Stimulated activated CD4-positive, alpha-beta T cell treated with anti-CD3 and anti-CD28 coated beads, Interleukin-4, amount 100 ng/mL, for 24 hours (primary cell): ENCODE data around the gene MOGAT1.
"Not testable (repeated sequence)": the region's sequence is repeated elsewhere in the genome, so short reads cannot be mapped to it uniquely, and the experiment has no call there.

Experiments
- DNase-seq: peaks from one replicate; pipeline ENCODE4 v3.0.0-alpha.2; 2020

MOGAT1 gene

GRCh38 chr2:222711315-222711940, 40.0 kb downstream of the MOGAT1 start:
- no peak for DNase-seq

- DNase-seq, result no peak
Measured at GRCh38 chr2:222713002-222713401, 41.5 kb downstream of the MOGAT1 start.

- DNase-seq, result no peak
Measured at GRCh38 chr2:222714361-222715241, 43.1 kb downstream of the MOGAT1 start.

- no peak for DNase-seq
Measured at GRCh38 chr2:222715742-222716141, 44.3 kb downstream of the MOGAT1 start.

- DNase-seq, result not testable (repeated sequence)
Measured at GRCh38 chr2:222719787-222720186, 48.3 kb downstream of the MOGAT1 start.

GRCh38 chr2:222721597-222721996, 50.1 kb downstream of the MOGAT1 start:
- not testable (repeated sequence) for DNase-seq

- no peak for DNase-seq
Measured at GRCh38 chr2:222722327-222722946, 51.0 kb downstream of the MOGAT1 start.

GRCh38 chr2:222724208-222724607, 52.8 kb downstream of the MOGAT1 start:
- no peak for DNase-seq

- no peak for DNase-seq
Measured at GRCh38 chr2:222728621-222729020, 57.2 kb downstream of the MOGAT1 start.

- DNase-seq, result no peak
Measured at GRCh38 chr2:222730366-222730999, 59.0 kb downstream of the MOGAT1 start.

- no peak for DNase-seq
Measured at GRCh38 chr2:222731201-222731621, 59.8 kb downstream of the MOGAT1 start.

- DNase-seq, result no peak
Measured at GRCh38 chr2:222732489-222733178, 61.2 kb downstream of the MOGAT1 start.

- DNase-seq, result no peak
Measured at GRCh38 chr2:222733470-222733845, 62.0 kb downstream of the MOGAT1 start.

- DNase-seq, result no peak
Measured at GRCh38 chr2:222733846-222734702, 62.6 kb downstream of the MOGAT1 start.

- DNase-seq, result no peak
Measured at GRCh38 chr2:222734703-222735014, 63.2 kb downstream of the MOGAT1 start.

GRCh38 chr2:222736301-222736700, 64.8 kb downstream of the MOGAT1 start:
- DNase-seq, result no peak

- no peak for DNase-seq
Measured at GRCh38 chr2:222736924-222737323, 65.5 kb downstream of the MOGAT1 start.

GRCh38 chr2:222738312-222738711, 66.9 kb downstream of the MOGAT1 start:
- no peak for DNase-seq

GRCh38 chr2:222738809-222739208, 67.4 kb downstream of the MOGAT1 start:
- DNase-seq, result no peak

GRCh38 chr2:222739939-222740338, 68.5 kb downstream of the MOGAT1 start:
- DNase-seq, result no peak

- no peak for DNase-seq
Measured at GRCh38 chr2:222743251-222743812, 71.9 kb downstream of the MOGAT1 start.
